Liver (tissue), 9 donors: ENCODE results near the gene CAMSAP1. TPM values are rescaled to one million over a fixed set of nuclear protein-coding genes. Genes with fewer than 3 reads are reported as not detected.
"Not testable (repeated sequence)": the region's sequence is repeated elsewhere in the genome, so short reads cannot be mapped to it uniquely, and the experiment has no call there.

ENCODE experiments used
- DNase-seq: peaks from one replicate; pipeline ENCODE4 v3.0.0-alpha.2; 2017; ENCODE audit warnings: low spot score
- H3K27ac ChIP-seq, 2 donors: one replicate each; pipeline ENCODE4 v1.7.0; 2013; ENCODE audit warnings: inconsistent platforms in 2 of 2, low read length in 2 of 2, control low read depth in 1 of 2, low read depth in 1 of 2, mild to moderate bottlenecking in 1 of 2
- H3K27me3 ChIP-seq, 4 donors: one replicate each; pipeline versions ENCODE4 v1.6.1 to v1.7.0; 2013; ENCODE audit warnings: low read length in 3 of 4, inconsistent platforms in 1 of 4, mild to moderate bottlenecking in 1 of 4, moderate library complexity in 1 of 4; ENCODE audit not compliant: control insufficient read depth in 4 of 4, insufficient read depth in 4 of 4
- H3K36me3 ChIP-seq, 4 donors: one replicate each; pipeline versions ENCODE4 v1.6.1 to v1.7.0; 2013; ENCODE audit warnings: low read length in 3 of 4, mild to moderate bottlenecking in 3 of 4, low read depth in 1 of 4, moderate library complexity in 1 of 4; ENCODE audit not compliant: control insufficient read depth in 4 of 4, insufficient read depth in 3 of 4
- H3K4me1 ChIP-seq, 4 donors: one replicate each; pipeline versions ENCODE4 v1.6.1 to v1.7.0; 2013; ENCODE audit warnings: low read length in 3 of 4, mild to moderate bottlenecking in 3 of 4, moderate library complexity in 1 of 4; ENCODE audit not compliant: control insufficient read depth in 4 of 4, insufficient read depth in 4 of 4
- H3K4me3 ChIP-seq, 3 donors: one replicate each; pipeline versions ENCODE4 v1.6.1 to v1.7.0; 2013; ENCODE audit warnings: low read length in 3 of 3, control low read depth in 1 of 3, low read depth in 1 of 3, mild to moderate bottlenecking in 1 of 3
- H3K9ac ChIP-seq, 2 donors: one replicate each; pipeline ENCODE4 v1.7.0; 2013; ENCODE audit warnings: low read length in 2 of 2, mild to moderate bottlenecking in 2 of 2, moderate library complexity in 2 of 2, control low read depth in 1 of 2, low read depth in 1 of 2
- H3K9me3 ChIP-seq, 4 donors: one replicate each; pipeline versions ENCODE4 v1.6.1 to v1.7.0; 2013; ENCODE audit warnings: low read length in 3 of 4; ENCODE audit not compliant: control insufficient read depth in 4 of 4
- CTCF ChIP-seq: fragments of 150-350 bp; IDR thresholded peaks from 2 replicates; pipeline ENCODE4 v1.5.1; 2017; ENCODE audit warnings: improper control_type of control experiment, low read depth, low read length; ENCODE audit not compliant: missing input control
- EGR1 ChIP-seq, 2 donors: IDR thresholded peaks; 2 replicates each; pipeline ENCODE4 v1.6.1; 2016 to 2018; ENCODE audit warnings: antibody characterized with exemption in 2 of 2, low read depth in 2 of 2
- FOXA1 ChIP-seq: IDR thresholded peaks from 2 replicates; pipeline ENCODE4 v1.6.1; 2016; ENCODE audit warnings: antibody characterized with exemption
- FOXA2 ChIP-seq: IDR thresholded peaks from 2 replicates; pipeline ENCODE4 v1.6.1; 2016; ENCODE audit warnings: antibody characterized with exemption
- GABPA ChIP-seq, 2 donors: IDR thresholded peaks in 1 of 2; conservative IDR thresholded peaks in 1 of 2; 2 replicates each; pipeline ENCODE4 v1.6.1; 2016; ENCODE audit warnings: antibody characterized with exemption in 2 of 2, mild to moderate bottlenecking in 1 of 2, moderate library complexity in 1 of 2
- HNF4A ChIP-seq, 2 donors: conservative IDR thresholded peaks; 2 replicates each; pipeline ENCODE4 v1.6.1; 2016; ENCODE audit warnings: antibody characterized with exemption in 2 of 2, mild to moderate bottlenecking in 2 of 2
- HNF4G ChIP-seq: IDR thresholded peaks from 2 replicates; pipeline ENCODE4 v1.6.1; 2016; ENCODE audit warnings: antibody characterized with exemption
- JUND ChIP-seq, 2 donors: IDR thresholded peaks; 2 replicates each; pipeline ENCODE4 v1.6.1; 2016; ENCODE audit warnings: antibody characterized with exemption in 2 of 2
- MAX ChIP-seq: IDR thresholded peaks from 2 replicates; pipeline ENCODE4 v1.6.1; 2016; ENCODE audit warnings: antibody characterized with exemption
- NR2F2 ChIP-seq: IDR thresholded peaks from 2 replicates; pipeline ENCODE4 v1.6.1; 2016; ENCODE audit warnings: antibody characterized with exemption
- REST ChIP-seq: IDR thresholded peaks from 2 replicates; pipeline ENCODE4 v1.6.1; 2016; ENCODE audit warnings: antibody characterized with exemption, mild to moderate bottlenecking
- RXRA ChIP-seq, 2 donors: IDR thresholded peaks; 2 replicates each; pipeline ENCODE4 v1.6.1; 2017 to 2018; ENCODE audit warnings: antibody characterized with exemption in 2 of 2, mild to moderate bottlenecking in 1 of 2
- SP1 ChIP-seq: IDR thresholded peaks from 2 replicates; pipeline ENCODE4 v1.6.1; 2018; ENCODE audit warnings: antibody characterized with exemption, mild to moderate bottlenecking
- TAF1 ChIP-seq: conservative IDR thresholded peaks from 2 replicates; pipeline ENCODE4 v1.6.1; 2016; ENCODE audit warnings: antibody characterized with exemption, mild to moderate bottlenecking
- ZBTB33 ChIP-seq: IDR thresholded peaks from 2 replicates; pipeline ENCODE4 v1.6.1; 2016; ENCODE audit warnings: antibody characterized with exemption
- WGBS: extraction: QIAGEN DNeasy Blood & Tissue Kit; methylation state at CpG from one replicate; pipeline ENCODE4 v1.1.7; 2013; 5-methylcytosine and 5-hydroxymethylcytosine counted together
- polyA plus RNA-seq, 2 donors: library from polyadenylated mRNA; stranded (reverse) in 1 of 2; unstranded in 1 of 2; fragments of 200-250 nt in 1 of 2; fragments of >200 nt in 1 of 2; fragmentation: Nextera tagmentation in 1 of 2; extraction: Ambion mirVana in 1 of 2; gene quantifications; one replicate each; pipeline versions ENCODE4 v1.2.1 to v1.2.3, GENCODE V29; 2013 to 2015
- total RNA-seq, 2 donors: library from RNA; depleted of rRNA; stranded (reverse); fragments of >200 nt; gene quantifications; one replicate each; pipeline ENCODE4 v1.2.3, GENCODE V29; 2014
- donor health status: healthy.
- donor health status: healthy.
- donor health status: healthy.
- donor health status: healthy.
- donor health status: healthy.

Gene CAMSAP1
- total and polyA plus RNA-seq, 4 donors: 0.97 to 6.4 (median 5.1) TPM

GRCh38 chr9:135947582-135947981, 40.2 kb upstream of the CAMSAP1 start (continued):
- TF ChIP-seq REST: no peak
- no peak for TF ChIP-seq SP1
- TF ChIP-seq MAX: no peak
- TF ChIP-seq FOXA1: no peak
- no peak for TF ChIP-seq NR2F2

GRCh38 chr9:135947105-135947504, 39.8 kb upstream of the CAMSAP1 start:
- 97% methylated on average over 19 of the region's 19 CpGs for WGBS
- not testable (repeated sequence) for H3K9ac ChIP-seq
- peaks cover 12 to 50% (median 35%) of the 10 kb centered on the region in 4 donors for H3K36me3 ChIP-seq

GRCh38 chr9:135946392-135946994, 39.1 kb upstream of the CAMSAP1 start:
- H3K36me3 ChIP-seq: peaks cover 15 to 54% (median 38%) of the 10 kb centered on the region in 4 donors

More at GRCh38 chr9:135947105-135947504, 39.8 kb upstream of the CAMSAP1 start:
- H3K4me1 ChIP-seq, H3K9me3 ChIP-seq, DNase-seq, H3K27ac ChIP-seq, H3K27me3 ChIP-seq, H3K4me3 ChIP-seq: not testable (repeated sequence)

More at GRCh38 chr9:135946392-135946994, 39.1 kb upstream of the CAMSAP1 start:
- DNase-seq: no peak
- TF ChIP-seq SP1 (no peak), FOXA1 (no peak), RXRA (IDR thresholded peaks at IDR 0.05) (no peak), HNF4A (conservative IDR thresholded peaks at IDR 0.05) (no peak), GABPA (IDR thresholded peaks at IDR 0.05 in 1 of 2, conservative IDR thresholded peaks at IDR 0.05 in 1 of 2) (no peak), REST (no peak), MAX (no peak), EGR1 (IDR thresholded peaks at IDR 0.05; ENCODE audit: low read depth in 2 of 2) (no peak), HNF4G (no peak), FOXA2 (no peak), CTCF (no peak), JUND (IDR thresholded peaks at IDR 0.05) (no peak), ZBTB33 (no peak), TAF1 (no peak)
- Histone ChIP-seq H3K4me1 (no peaks in the 10 kb centered on the region), H3K27ac (no peak overlapping the region), H3K4me3 (no peak overlapping the region), H3K9ac (no peak overlapping the region), H3K9me3 (no peaks in the 10 kb centered on the region), H3K27me3 (no peaks in the 10 kb centered on the region)
- WGBS: 96% methylated on average over 14 of the region's 14 CpGs
